SK-N-SH (cell line): Measurements from ENCODE around the gene CPAMD8. TPM values are rescaled to one million over a fixed set of nuclear protein-coding genes. Genes with fewer than 3 reads are reported as not detected.

Experiments used
- CTCF ChIA-PET: fragments of 300-600, 350-600 bp; formaldehyde crosslinking; extraction: SDS; loops from one replicate; lab custom pipeline; 2021; lab: Yijun Ruan, JAX
- POLR2A ChIA-PET: fragments of 350-600 bp; sonication (Branson Sonifier 250); formaldehyde crosslinking; extraction: SDS; loops from one replicate; lab custom pipeline; 2020; ENCODE audit warnings: antibody characterized with exemption, inconsistent platforms; lab: Yijun Ruan, JAX
- DNase-seq: peaks from one replicate; pipeline ENCODE4 v3.0.0; 2012
- H2AFZ ChIP-seq: fragments of 200-600 bp; sonication (generic); 2 replicates; pipeline ENCODE4 v1.8.1; 2016; ENCODE audit warnings: antibody characterized with exemption, mild to moderate bottlenecking, low read depth
- H3F3A ChIP-seq: fragments of 200-600 bp; sonication (generic); replicated peaks from 2 replicates; pipeline ENCODE3; 2016; ENCODE audit warnings: antibody characterized with exemption, mild to moderate bottlenecking; ENCODE audit not compliant: insufficient read depth
- H3K27ac ChIP-seq, 2 experiments: fragments of 200-500 bp in 1 of 2; fragments of 200-600 bp in 1 of 2; sonication (Bioruptor generic) in 1 of 2; sonication (generic), shearing (Covaris generic) in 1 of 2; 2 replicates each; pipeline versions ENCODE4 v1.5.1 to v1.6.1; 2014 to 2016; ENCODE audit warnings: low read depth in 2 of 2, inconsistent platforms in 1 of 2, low read length in 1 of 2, mild to moderate bottlenecking in 1 of 2, mixed read lengths in 1 of 2
- H3K27me3 ChIP-seq: fragments of 200-600 bp; sonication (generic), shearing (Covaris generic); 2 replicates; pipeline ENCODE4 v1.6.1; 2016; ENCODE audit warnings: mixed run types; ENCODE audit not compliant: insufficient read depth
- H3K36me3 ChIP-seq, 2 experiments: fragments of 200-500 bp in 1 of 2; fragments of 200-600 bp in 1 of 2; sonication (Bioruptor generic) in 1 of 2; sonication (generic) in 1 of 2; replicated peaks in 1 of 2; 2 replicates each; pipeline versions ENCODE3 to v1.5.1; 2014 to 2016; ENCODE audit warnings: low read length in 1 of 2, mild to moderate bottlenecking in 1 of 2; ENCODE audit not compliant: insufficient read depth in 2 of 2, control insufficient read depth in 1 of 2
- H3K4me1 ChIP-seq, 2 experiments: fragments of 200-500 bp in 1 of 2; fragments of 200-600 bp in 1 of 2; sonication (Bioruptor generic) in 1 of 2; sonication (generic), shearing (Covaris generic) in 1 of 2; 2 replicates each; pipeline versions ENCODE4 v1.5.1 to v1.6.1; 2014 to 2016; ENCODE audit warnings: low read depth in 1 of 2, low read length in 1 of 2, mixed run types in 1 of 2; ENCODE audit not compliant: insufficient read depth in 2 of 2, control insufficient read depth in 1 of 2
- H3K4me2 ChIP-seq: fragments of 200-600 bp; sonication (generic), shearing (Covaris generic); 2 replicates; pipeline ENCODE4 v1.6.1; 2017; ENCODE audit warnings: mixed run types
- H3K4me3 ChIP-seq, 2 experiments: fragments of 200-500 bp in 1 of 2; fragments of 200-600 bp in 1 of 2; sonication (Bioruptor generic) in 1 of 2; sonication (generic), shearing (Covaris generic) in 1 of 2; 2 replicates each; pipeline versions ENCODE4 v1.5.1 to v1.8.1; 2014 to 2016; ENCODE audit warnings: low read depth in 2 of 2, inconsistent platforms in 1 of 2, low read length in 1 of 2, mild to moderate bottlenecking in 1 of 2, mixed read lengths in 1 of 2, moderate library complexity in 1 of 2
- H3K79me2 ChIP-seq: fragments of 200-600 bp; sonication (generic); 2 replicates; pipeline ENCODE4 v1.8.1; 2017; ENCODE audit warnings: mild to moderate bottlenecking; ENCODE audit not compliant: insufficient read depth
- H3K9ac ChIP-seq: fragments of 200-600 bp; sonication (generic); 2 replicates; pipeline ENCODE4 v1.6.1; 2017; ENCODE audit warnings: mixed run types
- H3K9me2 ChIP-seq: fragments of 200-600 bp; sonication (generic); 2 replicates; pipeline ENCODE4 v1.6.1; 2017; ENCODE audit warnings: mixed run types
- H3K9me3 ChIP-seq: fragments of 200-600 bp; sonication (generic); 2 replicates; pipeline ENCODE4 v1.6.1; 2017; ENCODE audit warnings: mixed run types, mild to moderate bottlenecking, moderate library complexity
- H4K20me1 ChIP-seq: fragments of 200-600 bp; sonication (generic); 2 replicates; pipeline ENCODE4 v1.6.1; 2017; ENCODE audit warnings: mild to moderate bottlenecking, mixed run types; ENCODE audit not compliant: insufficient read depth
- CHD2 ChIP-seq: fragments of 150-350 bp; IDR thresholded peaks from 2 replicates; pipeline ENCODE4 v1.6.1; 2018; ENCODE audit warnings: low read length; ENCODE audit not compliant: partially characterized antibody
- ELF1 ChIP-seq: IDR thresholded peaks from 2 replicates; pipeline ENCODE4 v1.4.0; 2012
- EZH2phosphoT487 ChIP-seq: fragments of 200-600 bp; sonication (generic); IDR thresholded peaks from 2 replicates; pipeline ENCODE4 v1.6.1; 2017; ENCODE audit warnings: low read depth, mixed run types, mild to moderate bottlenecking, antibody characterized with exemption, moderate library complexity, borderline replicate concordance
- GATA2 ChIP-seq: sonication (generic); formaldehyde crosslinking; IDR thresholded peaks from 2 replicates; pipeline ENCODE4 v1.5.0; 2020; ENCODE audit warnings: mild to moderate bottlenecking, missing genetic modification reagents
- JUND ChIP-seq: IDR thresholded peaks from 2 replicates; pipeline ENCODE4 v1.4.0; 2012
- MEF2A ChIP-seq: IDR thresholded peaks from 2 replicates; pipeline ENCODE4 v1.4.0; 2012; ENCODE audit warnings: low read depth, borderline replicate concordance
- MXI1 ChIP-seq: IDR thresholded peaks from 2 replicates; pipeline ENCODE4 v1.6.1; 2012; ENCODE audit warnings: mild to moderate bottlenecking, low read depth, low read length, improper control_type of control experiment
- NFIC ChIP-seq: IDR thresholded peaks from 2 replicates; pipeline ENCODE4 v1.4.0; 2012; ENCODE audit warnings: borderline replicate concordance
- NRF1 ChIP-seq: IDR thresholded peaks from 2 replicates; pipeline ENCODE4 v1.6.1; 2012; ENCODE audit warnings: low read depth, mild to moderate bottlenecking, low read length
- RCOR1 ChIP-seq: fragments of 150-350 bp; IDR thresholded peaks from 2 replicates; pipeline ENCODE4 v1.6.1; 2017; ENCODE audit warnings: antibody characterized with exemption, low read length
- RFX5 ChIP-seq: IDR thresholded peaks from 2 replicates; pipeline ENCODE4 v1.6.1; 2012; ENCODE audit warnings: mild to moderate bottlenecking, improper control_type of control experiment, low read length
- SIN3A ChIP-seq: IDR thresholded peaks from 2 replicates; pipeline ENCODE4 v1.6.1; 2012; ENCODE audit warnings: low read depth, mild to moderate bottlenecking, low read length, moderate library complexity, borderline replicate concordance
- TAF1 ChIP-seq: IDR thresholded peaks from 2 replicates; pipeline ENCODE4 v1.6.1; 2012; ENCODE audit warnings: low read depth, mild to moderate bottlenecking, low read length, moderate library complexity, borderline replicate concordance
- TEAD4 ChIP-seq: IDR thresholded peaks from 2 replicates; pipeline ENCODE4 v1.4.0; 2012; ENCODE audit warnings: mild to moderate bottlenecking, borderline replicate concordance; ENCODE audit not compliant: insufficient read depth
- WGBS: methylation state at CpG from one replicate; pipeline ENCODE4 v1.1.6; 2017; ENCODE audit warnings: low lambda C conversion rate; 5-methylcytosine and 5-hydroxymethylcytosine counted together
- polyA plus RNA-seq, 3 experiments: library from polyadenylated mRNA; depleted of rRNA; stranded (reverse); fragments of >200 nt; gene quantifications; 2 replicates each; pipeline ENCODE4 v1.2.3, GENCODE V29; 2012
- TF ChIP-seq, protein P1 (sequence below): IDR thresholded peaks from 2 replicates; pipeline ENCODE4 v1.4.0; 2012; ENCODE audit warnings: low read depth
- TF ChIP-seq, protein P2 (sequence below): IDR thresholded peaks from 2 replicates; pipeline ENCODE4 v1.4.0; 2012; ENCODE audit warnings: low read depth, borderline replicate concordance
- TF ChIP-seq, protein P3 (sequence below): fragments of 150-350 bp; IDR thresholded peaks from 2 replicates; pipeline ENCODE4 v1.6.1; 2017; ENCODE audit warnings: antibody characterized with exemption, low read length, low read depth, borderline replicate concordance
- TF ChIP-seq, protein P4 (sequence below): fragments of 200-600 bp; sonication (generic); IDR thresholded peaks from 2 replicates; pipeline ENCODE4 v1.6.1; 2017; ENCODE audit warnings: antibody characterized with exemption, mild to moderate bottlenecking, moderate library complexity

Gene CPAMD8
- polyA plus RNA-seq, 1 of the 3 experiments (the other 2 are of a cell fraction), result 1.2 TPM

DNA sequence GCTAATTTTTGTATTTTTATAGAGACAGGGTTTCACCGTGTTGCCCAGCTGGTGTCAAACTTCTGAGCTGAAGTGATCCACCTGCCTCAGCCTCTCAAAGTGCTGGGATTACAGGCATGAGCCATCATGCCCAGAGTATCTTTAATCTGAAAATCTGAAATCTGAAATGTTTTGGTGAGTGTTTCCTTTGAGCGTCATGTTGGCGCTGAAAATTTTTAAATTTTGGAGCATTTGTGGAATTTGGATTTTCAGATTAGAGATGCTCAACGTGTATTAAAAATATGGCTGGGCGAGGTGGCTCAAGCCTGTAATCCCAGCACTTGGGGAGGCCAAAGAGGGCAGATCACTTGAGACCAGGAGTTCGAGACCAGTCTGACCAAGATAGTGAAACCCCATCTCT, 5.1 kb upstream of the CPAMD8 start:
- WGBS, result 44% methylated on average over 6 of the region's 6 CpGs
- Histone ChIP-seq H3K9me2 (no peaks in the 10 kb centered on the region), H3K27ac (no peak overlapping the region), H3K36me3 (no peaks in the 10 kb centered on the region), H2AFZ (no peak overlapping the region), H4K20me1 (no peaks in the 10 kb centered on the region), H3K4me3 (no peak overlapping the region), H3K4me2 (no peak overlapping the region), H3K79me2 (no peaks in the 10 kb centered on the region), H3F3A (no peaks in the 10 kb centered on the region), H3K4me1 (no peaks in the 10 kb centered on the region), H3K9me3 (no peaks in the 10 kb centered on the region), H3K27me3 (peaks cover 18% of the 10 kb centered on the region), H3K9ac (no peak overlapping the region)
- ChIA-PET CTCF (no interaction called here), POLR2A (no interaction called here)
- TF ChIP-seq NRF1 (no peak), SIN3A (no peak), RFX5 (no peak), TEAD4 (no peak), CHD2 (no peak), ELF1 (no peak), EZH2phosphoT487 (no peak), MXI1 (no peak), RCOR1 (no peak), JUND (no peak), MEF2A (no peak)
- TF ChIP-seq, protein P1, sequence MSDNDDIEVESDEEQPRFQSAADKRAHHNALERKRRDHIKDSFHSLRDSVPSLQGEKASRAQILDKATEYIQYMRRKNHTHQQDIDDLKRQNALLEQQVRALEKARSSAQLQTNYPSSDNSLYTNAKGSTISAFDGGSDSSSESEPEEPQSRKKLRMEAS, result no peak
- TF ChIP-seq, protein P2, sequence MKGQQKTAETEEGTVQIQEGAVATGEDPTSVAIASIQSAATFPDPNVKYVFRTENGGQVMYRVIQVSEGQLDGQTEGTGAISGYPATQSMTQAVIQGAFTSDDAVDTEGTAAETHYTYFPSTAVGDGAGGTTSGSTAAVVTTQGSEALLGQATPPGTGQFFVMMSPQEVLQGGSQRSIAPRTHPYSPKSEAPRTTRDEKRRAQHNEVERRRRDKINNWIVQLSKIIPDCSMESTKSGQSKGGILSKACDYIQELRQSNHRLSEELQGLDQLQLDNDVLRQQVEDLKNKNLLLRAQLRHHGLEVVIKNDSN, result no peak
- TF ChIP-seq, protein P3, sequence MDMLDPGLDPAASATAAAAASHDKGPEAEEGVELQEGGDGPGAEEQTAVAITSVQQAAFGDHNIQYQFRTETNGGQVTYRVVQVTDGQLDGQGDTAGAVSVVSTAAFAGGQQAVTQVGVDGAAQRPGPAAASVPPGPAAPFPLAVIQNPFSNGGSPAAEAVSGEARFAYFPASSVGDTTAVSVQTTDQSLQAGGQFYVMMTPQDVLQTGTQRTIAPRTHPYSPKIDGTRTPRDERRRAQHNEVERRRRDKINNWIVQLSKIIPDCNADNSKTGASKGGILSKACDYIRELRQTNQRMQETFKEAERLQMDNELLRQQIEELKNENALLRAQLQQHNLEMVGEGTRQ, result no peak
- TF ChIP-seq, protein P4, sequence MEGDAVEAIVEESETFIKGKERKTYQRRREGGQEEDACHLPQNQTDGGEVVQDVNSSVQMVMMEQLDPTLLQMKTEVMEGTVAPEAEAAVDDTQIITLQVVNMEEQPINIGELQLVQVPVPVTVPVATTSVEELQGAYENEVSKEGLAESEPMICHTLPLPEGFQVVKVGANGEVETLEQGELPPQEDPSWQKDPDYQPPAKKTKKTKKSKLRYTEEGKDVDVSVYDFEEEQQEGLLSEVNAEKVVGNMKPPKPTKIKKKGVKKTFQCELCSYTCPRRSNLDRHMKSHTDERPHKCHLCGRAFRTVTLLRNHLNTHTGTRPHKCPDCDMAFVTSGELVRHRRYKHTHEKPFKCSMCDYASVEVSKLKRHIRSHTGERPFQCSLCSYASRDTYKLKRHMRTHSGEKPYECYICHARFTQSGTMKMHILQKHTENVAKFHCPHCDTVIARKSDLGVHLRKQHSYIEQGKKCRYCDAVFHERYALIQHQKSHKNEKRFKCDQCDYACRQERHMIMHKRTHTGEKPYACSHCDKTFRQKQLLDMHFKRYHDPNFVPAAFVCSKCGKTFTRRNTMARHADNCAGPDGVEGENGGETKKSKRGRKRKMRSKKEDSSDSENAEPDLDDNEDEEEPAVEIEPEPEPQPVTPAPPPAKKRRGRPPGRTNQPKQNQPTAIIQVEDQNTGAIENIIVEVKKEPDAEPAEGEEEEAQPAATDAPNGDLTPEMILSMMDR, result no peak
- DNase-seq, result no peak

DNA sequence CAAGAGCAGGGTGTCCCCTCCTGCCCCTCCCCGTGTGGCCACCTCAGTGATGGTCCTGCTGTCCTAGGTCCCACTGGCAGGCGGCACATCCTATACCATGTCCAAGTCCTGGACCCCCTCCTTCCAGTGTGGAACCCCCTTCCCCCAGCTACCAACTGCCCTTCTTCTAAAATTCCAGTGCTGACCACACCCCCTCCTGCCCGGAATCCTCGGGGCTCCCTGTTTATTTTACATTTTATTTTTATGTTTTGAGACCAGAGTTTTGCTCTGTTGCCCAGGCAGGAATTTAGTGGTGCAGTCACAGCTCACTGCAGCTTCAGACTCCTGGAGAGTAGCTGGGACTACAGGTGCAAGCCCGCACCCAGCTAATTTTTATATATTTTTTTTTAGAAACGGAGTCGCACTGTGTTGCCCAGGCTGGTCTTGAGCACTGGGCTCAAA, 945 bp upstream of the CPAMD8 start:
- DNase-seq, result no peak
- Histone ChIP-seq H3K4me3 (no peak overlapping the region), H3K4me2 (no peak overlapping the region), H3K27ac (no peak overlapping the region), H3K36me3 (no peaks in the 10 kb centered on the region), H3K79me2 (no peaks in the 10 kb centered on the region), H3K9ac (no peak overlapping the region), H3K27me3 (peaks cover 38% of the 10 kb centered on the region), H3K4me1 (no peaks in the 10 kb centered on the region), H3K9me2 (no peaks in the 10 kb centered on the region), H3F3A (no peaks in the 10 kb centered on the region), H2AFZ (no peak overlapping the region), H3K9me3 (no peaks in the 10 kb centered on the region), H4K20me1 (no peaks in the 10 kb centered on the region)
- ChIA-PET CTCF (no interaction called here), POLR2A (no interaction called here)
- 44% methylated on average over 7 of the region's 7 CpGs for WGBS
- TF ChIP-seq RCOR1, result no peak
- TF ChIP-seq, protein P2, result no peak
- TF ChIP-seq CHD2, result no peak
- TF ChIP-seq TAF1, result no peak
- no peak for TF ChIP-seq TEAD4
- no peak for TF ChIP-seq GATA2 (CRISPR knock-in tag)
- no peak for TF ChIP-seq MEF2A
- TF ChIP-seq SIN3A, result no peak
- TF ChIP-seq, protein P4, result no peak
- no peak for TF ChIP-seq MXI1
- TF ChIP-seq RFX5, result no peak
- TF ChIP-seq, protein P1, result no peak
- TF ChIP-seq NFIC, result no peak
